SK-N-SH treated with all-trans-retinoic acid at 6 μM for 48 hours (cell line): ENCODE results near the gene JAML.

Experiments used
- ESRRG ChIP-seq: fragments of 250-450 bp; sonication (Bioruptor Pico); IDR thresholded peaks from 2 replicates; pipeline ENCODE4 v1.6.1; 2021; ENCODE audit warnings: mild to moderate bottlenecking
- ISL1 ChIP-seq: fragments of 250-450 bp; sonication (Bioruptor Pico); IDR thresholded peaks from 2 replicates; pipeline ENCODE4 v2.1.2; 2022; ENCODE audit warnings: mild to moderate bottlenecking, moderate library complexity
- ZC3H10 ChIP-seq: fragments of 250-450 bp; sonication (Bioruptor Pico); IDR thresholded peaks from 2 replicates; pipeline ENCODE4 v1.5.1; 2021; ENCODE audit warnings: mild to moderate bottlenecking, moderate library complexity
- ZFP30 ChIP-seq: fragments of 450-650 bp; formaldehyde crosslinking; IDR thresholded peaks from 2 replicates; pipeline ENCODE4 v1.5.0; 2022; ENCODE audit warnings: mild to moderate bottlenecking, moderate library complexity
- ZNF565 ChIP-seq: fragments of 450-650 bp; formaldehyde crosslinking; conservative IDR thresholded peaks from 2 replicates; pipeline ENCODE4 v1.5.0; 2020; ENCODE audit warnings: low read depth, mild to moderate bottlenecking, moderate library complexity
- ZNF8 ChIP-seq: fragments of 450-650 bp; formaldehyde crosslinking; IDR thresholded peaks from 2 replicates; pipeline ENCODE4 v1.5.0; 2020; ENCODE audit warnings: mild to moderate bottlenecking, moderate library complexity
- TF ChIP-seq, protein P1 (sequence below): fragments of 250-450 bp; sonication (Bioruptor Pico); IDR thresholded peaks from 2 replicates; pipeline ENCODE4 v1.8.0; 2020; ENCODE audit warnings: mild to moderate bottlenecking, moderate library complexity, borderline replicate concordance
- TF ChIP-seq, protein P2 (sequence below): fragments of 250-450 bp; sonication (Bioruptor Pico); IDR thresholded peaks from 2 replicates; pipeline ENCODE4 v1.5.1; 2020; ENCODE audit warnings: low read depth, mild to moderate bottlenecking, moderate library complexity

DNA sequence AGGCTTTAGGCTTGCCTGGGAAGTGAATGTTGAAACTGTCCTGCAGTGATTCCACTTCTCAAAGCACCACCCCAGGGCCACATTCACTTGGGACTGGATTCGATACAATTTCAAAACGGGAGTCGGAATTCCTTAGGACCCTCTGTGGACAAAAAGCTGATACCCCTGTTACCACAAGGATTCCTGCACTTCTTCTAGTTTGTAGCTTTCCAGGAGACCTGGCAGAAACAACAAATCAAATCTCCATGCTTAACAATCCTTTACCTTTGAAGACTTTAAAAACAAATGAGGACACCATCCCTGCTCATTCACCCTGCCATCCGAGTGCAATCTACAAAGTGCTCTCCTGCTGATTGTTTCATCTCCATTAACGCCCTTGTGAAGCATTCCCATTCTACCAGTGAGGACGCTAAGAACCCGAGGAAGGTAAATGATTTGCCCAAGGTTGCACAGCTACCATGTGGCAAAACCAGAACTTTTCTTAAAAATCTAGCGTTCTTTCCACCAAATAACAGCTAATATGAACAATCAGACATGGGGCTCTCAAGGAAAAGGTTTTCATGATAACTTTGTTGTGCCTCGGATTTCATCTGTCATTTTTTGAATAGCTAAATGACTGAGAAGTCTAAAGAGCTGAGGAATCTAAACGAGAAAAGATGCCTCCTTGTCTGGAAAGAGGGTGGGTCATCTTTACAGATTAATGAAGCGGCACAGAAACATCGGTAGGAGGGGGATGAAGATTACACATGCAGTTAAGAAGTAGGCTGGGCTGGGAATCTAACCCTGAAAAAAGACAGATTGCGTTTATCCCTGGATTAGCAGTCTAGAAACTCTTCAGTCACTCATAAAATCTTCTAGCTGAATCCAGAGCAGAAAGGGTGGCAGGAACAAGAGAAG is 40.0 kb upstream of the JAML start:
- TF ChIP-seq ZC3H10 (CRISPR knock-in tag) (no peak), ESRRG (CRISPR knock-in tag) (no peak), ZFP30 (CRISPR knock-in tag) (no peak), ISL1 (CRISPR knock-in tag) (no peak), ZNF8 (CRISPR knock-in tag) (no peak), ZNF565 (CRISPR knock-in tag) (no peak)
- TF ChIP-seq, protein P1, sequence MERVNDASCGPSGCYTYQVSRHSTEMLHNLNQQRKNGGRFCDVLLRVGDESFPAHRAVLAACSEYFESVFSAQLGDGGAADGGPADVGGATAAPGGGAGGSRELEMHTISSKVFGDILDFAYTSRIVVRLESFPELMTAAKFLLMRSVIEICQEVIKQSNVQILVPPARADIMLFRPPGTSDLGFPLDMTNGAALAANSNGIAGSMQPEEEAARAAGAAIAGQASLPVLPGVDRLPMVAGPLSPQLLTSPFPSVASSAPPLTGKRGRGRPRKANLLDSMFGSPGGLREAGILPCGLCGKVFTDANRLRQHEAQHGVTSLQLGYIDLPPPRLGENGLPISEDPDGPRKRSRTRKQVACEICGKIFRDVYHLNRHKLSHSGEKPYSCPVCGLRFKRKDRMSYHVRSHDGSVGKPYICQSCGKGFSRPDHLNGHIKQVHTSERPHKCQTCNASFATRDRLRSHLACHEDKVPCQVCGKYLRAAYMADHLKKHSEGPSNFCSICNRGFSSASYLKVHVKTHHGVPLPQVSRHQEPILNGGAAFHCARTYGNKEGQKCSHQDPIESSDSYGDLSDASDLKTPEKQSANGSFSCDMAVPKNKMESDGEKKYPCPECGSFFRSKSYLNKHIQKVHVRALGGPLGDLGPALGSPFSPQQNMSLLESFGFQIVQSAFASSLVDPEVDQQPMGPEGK: no peak
- TF ChIP-seq, protein P2, sequence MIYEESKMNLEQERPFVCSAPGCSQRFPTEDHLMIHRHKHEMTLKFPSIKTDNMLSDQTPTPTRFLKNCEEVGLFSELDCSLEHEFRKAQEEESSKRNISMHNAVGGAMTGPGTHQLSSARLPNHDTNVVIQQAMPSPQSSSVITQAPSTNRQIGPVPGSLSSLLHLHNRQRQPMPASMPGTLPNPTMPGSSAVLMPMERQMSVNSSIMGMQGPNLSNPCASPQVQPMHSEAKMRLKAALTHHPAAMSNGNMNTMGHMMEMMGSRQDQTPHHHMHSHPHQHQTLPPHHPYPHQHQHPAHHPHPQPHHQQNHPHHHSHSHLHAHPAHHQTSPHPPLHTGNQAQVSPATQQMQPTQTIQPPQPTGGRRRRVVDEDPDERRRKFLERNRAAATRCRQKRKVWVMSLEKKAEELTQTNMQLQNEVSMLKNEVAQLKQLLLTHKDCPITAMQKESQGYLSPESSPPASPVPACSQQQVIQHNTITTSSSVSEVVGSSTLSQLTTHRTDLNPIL (CRISPR knock-in tag): no peak
